Measurements from ENCODE around the gene GAS1. TPM values are rescaled to one million over a fixed set of nuclear protein-coding genes. Genes with fewer than 3 reads are reported as not detected.

The GAS1 gene
- total RNA-seq, 6 donors from 2014 or later: 5.5 to 25.6 (median 12.5) TPM

DNA sequence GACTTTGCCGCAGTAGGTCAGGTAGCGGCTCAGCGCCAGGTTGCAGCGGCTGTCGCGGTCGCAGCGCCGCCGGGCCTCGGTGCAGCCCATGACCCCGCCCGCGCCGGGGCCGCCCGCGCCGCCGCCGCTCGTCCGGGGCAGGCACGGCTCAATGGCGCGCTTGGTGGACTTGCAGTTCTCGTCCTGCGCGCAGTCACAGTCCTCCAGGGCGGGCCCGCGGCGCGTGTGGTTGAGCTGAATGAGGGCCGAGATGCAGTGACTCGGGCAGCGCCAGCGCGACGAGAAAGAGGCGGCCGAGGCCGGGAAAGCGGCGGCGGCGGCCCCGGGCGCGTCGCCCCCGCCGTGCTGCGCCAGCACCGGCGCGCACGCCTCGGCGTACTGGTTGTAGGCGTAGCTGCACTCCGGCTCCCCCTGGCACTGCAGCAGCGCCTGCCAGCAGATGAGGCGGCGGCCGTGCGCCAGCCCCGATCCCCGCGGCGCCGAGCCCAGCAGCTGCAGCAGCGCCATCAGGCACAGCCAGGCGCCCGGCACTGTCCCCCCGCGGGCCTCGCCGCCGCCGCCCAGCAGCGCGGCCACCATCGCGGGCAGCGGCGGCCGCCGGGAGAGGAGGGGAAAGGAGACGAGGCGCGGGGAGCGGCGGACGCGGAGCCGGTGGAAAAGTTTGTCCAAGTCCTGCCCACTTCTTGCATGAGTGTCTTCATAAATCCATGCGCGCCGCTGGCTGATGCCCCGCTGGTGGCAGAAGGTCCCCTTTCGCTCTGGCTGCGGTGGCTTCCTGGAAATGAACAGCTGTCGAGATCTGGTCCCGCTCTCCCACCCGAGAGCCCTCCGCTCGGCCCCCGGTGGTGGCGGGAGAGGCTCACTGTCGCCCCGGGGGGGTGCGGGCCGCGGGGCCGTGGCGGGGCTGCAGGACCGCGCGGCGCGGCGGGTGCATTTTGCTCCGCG, 833 bp downstream of the GAS1 start:
- peaks cover 0 to 24% (median 8%) of the 10 kb centered on the region in 4 donors for H3K27me3 ChIP-seq
- TF ChIP-seq, protein P1, sequence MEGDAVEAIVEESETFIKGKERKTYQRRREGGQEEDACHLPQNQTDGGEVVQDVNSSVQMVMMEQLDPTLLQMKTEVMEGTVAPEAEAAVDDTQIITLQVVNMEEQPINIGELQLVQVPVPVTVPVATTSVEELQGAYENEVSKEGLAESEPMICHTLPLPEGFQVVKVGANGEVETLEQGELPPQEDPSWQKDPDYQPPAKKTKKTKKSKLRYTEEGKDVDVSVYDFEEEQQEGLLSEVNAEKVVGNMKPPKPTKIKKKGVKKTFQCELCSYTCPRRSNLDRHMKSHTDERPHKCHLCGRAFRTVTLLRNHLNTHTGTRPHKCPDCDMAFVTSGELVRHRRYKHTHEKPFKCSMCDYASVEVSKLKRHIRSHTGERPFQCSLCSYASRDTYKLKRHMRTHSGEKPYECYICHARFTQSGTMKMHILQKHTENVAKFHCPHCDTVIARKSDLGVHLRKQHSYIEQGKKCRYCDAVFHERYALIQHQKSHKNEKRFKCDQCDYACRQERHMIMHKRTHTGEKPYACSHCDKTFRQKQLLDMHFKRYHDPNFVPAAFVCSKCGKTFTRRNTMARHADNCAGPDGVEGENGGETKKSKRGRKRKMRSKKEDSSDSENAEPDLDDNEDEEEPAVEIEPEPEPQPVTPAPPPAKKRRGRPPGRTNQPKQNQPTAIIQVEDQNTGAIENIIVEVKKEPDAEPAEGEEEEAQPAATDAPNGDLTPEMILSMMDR (IDR thresholded peaks at IDR 0.05): peak in 1 of 6 experiments; percentile 20
- TF ChIP-seq POLR2AphosphoS5 (IDR thresholded peaks at IDR 0.05) (no peak), POLR2A (IDR thresholded peaks at IDR 0.05) (peak in 1 of 4 donors; percentile 33)
- H3K4me3 ChIP-seq: peak overlapping the region; percentile 53 to 89 (median 74)
- DNase-seq: peak; percentile 26 to 93
- WGBS, 2 donors: 1% methylated on average over 57 of the region's 125 CpGs; no CpG with 5 or more reads in 1 of the 2 donors
- peak overlapping the region; percentile 77 to 86 (median 80) for H3K27ac ChIP-seq
- H3K36me3 ChIP-seq: no peaks in the 10 kb centered on the region
- ATAC-seq (ENCODE audit: low FRiP score in 2 of 2): peak in 1 of 2 donors; percentile 19
- H3K9me3 ChIP-seq: peaks cover 0 to 7% (median 0%) of the 10 kb centered on the region in 4 donors
- peaks cover 23 to 50% (median 28%) of the 10 kb centered on the region in 4 donors for H3K4me1 ChIP-seq

DNA sequence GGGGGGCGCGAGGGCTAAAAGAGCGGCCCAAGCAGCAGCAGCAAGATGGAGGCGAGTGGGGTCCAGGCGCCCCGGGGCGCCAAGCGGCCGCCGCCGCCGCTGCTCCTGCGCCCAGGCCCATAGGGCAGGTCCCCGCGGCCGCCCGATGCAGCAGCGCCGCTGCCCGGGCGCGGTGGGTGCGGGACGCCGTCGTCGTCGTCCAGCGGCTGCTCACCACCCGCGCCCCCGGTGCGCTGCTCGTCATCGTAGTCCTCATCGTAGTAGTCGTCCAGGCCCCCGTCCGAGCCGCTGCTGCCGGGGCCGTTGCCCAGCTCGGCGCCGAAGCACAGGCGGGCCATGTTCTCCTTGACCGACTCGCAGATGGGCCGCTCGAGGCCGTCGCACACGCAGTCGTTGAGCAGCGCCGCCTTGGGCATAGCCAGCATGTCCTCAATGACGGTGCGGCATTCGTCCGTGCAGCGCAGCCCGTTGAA, 1.5 kb downstream of the GAS1 start:
- 0 to 10% methylated on average over 3 to 23 of the region's 62 CpGs for WGBS, 2 donors
- peak in 1 of 2 donors; percentile 90 for DNase-seq
- Histone ChIP-seq H3K4me1 (peaks cover 23 to 50% (median 28%) of the 10 kb centered on the region in 4 donors), H3K4me3 (peak overlapping the region; percentile 53 to 89 (median 74)), H3K36me3 (no peaks in the 10 kb centered on the region), H3K27ac (peak overlapping the region; percentile 77 to 86 (median 80)), H3K27me3 (peaks cover 0 to 24% (median 8%) of the 10 kb centered on the region in 4 donors), H3K9me3 (peaks cover 0 to 3% (median 0%) of the 10 kb centered on the region in 4 donors)
- TF ChIP-seq, protein P1 (IDR thresholded peaks at IDR 0.05): peak in 3 of 6 experiments; percentile 8 to 37 (median 31)
- no peak for TF ChIP-seq EP300 (IDR thresholded peaks at IDR 0.05)
- ATAC-seq (ENCODE audit: low FRiP score in 2 of 2): no peak

DNA sequence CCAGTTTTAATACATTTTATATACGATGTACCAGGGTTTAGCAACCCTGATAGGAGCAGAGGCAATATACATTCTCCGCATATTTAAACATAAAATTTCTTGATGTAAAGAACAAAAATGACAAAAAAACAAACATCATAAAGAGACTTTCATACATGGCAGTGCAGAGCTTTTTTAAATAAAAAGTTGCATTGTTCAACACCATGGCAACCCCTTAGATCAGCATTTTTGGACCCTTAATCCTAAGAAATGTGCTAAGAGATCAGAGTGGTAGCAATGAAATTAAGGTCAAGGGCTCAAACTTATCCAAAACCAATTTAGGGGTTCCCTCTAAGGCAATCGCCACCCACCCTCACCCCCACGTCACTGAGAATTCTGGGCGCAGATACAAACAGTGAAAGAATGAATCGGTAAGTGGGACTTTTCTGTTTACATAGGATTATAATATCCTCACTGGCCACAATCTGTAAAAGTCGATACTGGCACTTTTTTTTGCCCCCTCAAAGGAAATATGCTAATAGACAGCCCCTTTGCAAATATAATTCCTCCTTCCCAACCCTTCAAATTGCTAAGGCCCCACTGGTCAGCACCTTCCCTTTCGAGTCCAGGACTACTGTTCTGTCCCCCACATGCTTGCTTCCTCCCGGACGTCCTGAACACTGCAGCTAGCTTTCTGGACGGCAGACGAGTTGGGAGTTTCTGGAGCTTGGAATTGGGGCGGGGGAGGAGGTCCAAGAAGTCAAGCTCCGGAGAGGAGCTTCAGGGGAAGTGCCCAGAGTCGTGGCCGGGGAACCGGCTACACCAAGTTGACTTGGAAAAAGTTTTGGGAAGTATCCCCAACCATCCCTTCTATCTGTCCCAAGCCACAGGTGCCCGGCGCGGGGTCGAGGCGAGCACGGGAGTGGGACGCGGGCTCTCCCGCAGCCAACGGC, 2.2 kb downstream of the GAS1 start:
- TF ChIP-seq POLR2AphosphoS5 (IDR thresholded peaks at IDR 0.05) (no peak), POLR2A (IDR thresholded peaks at IDR 0.05) (no peak), EP300 (IDR thresholded peaks at IDR 0.05) (no peak)
- TF ChIP-seq, protein P1 (IDR thresholded peaks at IDR 0.05): no peak
- WGBS, 2 donors: 19% methylated on average over 17 to 27 of the region's 27 CpGs
- Histone ChIP-seq H3K9me3 (no peaks in the 10 kb centered on the region), H3K4me3 (peak overlapping the region; percentile 41 to 89 (median 74)), H3K27ac (peak overlapping the region; percentile 77 to 86 (median 80)), H3K4me1 (peaks cover 23 to 50% (median 28%) of the 10 kb centered on the region in 4 donors), H3K36me3 (no peaks in the 10 kb centered on the region), H3K27me3 (peaks cover 0 to 24% (median 8%) of the 10 kb centered on the region in 4 donors)
- ATAC-seq (ENCODE audit: low FRiP score in 2 of 2) (no peak), DNase-seq (no peak)

DNA sequence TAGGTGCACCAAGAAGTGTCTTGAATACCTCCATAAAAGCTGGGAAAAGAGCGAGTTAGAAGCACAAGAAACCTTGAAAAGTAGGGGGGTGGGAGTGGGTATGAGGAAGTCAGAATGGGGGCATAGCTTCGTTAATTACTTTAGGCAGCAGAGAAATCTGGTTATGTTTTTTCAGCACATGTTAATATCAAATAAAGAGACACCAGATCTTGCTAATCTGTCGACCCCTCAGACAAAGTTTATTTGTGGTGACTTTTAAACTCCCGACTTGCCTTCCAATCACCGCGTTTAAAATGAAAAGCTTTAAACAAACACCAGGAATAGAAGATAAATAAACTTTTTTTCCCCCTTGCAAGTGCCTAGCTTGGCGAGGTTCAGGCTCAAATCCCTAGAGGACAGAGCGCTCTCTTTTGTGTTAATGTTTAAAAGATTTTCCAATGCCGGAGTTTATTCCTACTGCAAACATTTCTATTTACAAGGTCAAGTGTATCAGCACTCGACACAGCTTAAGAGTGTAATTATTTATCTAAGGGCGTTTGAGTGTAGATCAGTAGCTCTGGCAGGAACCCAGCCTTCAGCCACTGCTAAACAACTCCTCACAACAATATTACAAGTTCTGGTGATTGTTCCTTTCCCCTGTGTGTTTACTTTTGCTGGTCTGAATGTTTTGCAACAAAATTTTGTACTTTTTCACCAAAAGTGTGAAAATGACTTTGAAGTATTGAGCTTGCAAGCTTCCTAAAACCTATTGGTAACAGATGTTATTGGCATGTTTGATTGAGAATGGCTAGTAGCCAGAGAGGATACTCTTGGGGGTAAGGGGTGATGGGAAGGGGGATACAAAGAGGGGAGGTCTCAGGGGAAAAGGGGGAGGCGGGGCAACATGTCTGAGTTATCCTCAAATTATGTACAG, 3.8 kb downstream of the GAS1 start:
- Histone ChIP-seq H3K4me1 (peaks cover 23 to 44% (median 25%) of the 10 kb centered on the region in 4 donors), H3K9me3 (no peaks in the 10 kb centered on the region), H3K36me3 (no peaks in the 10 kb centered on the region), H3K27me3 (peaks cover 0 to 24% (median 8%) of the 10 kb centered on the region in 4 donors), H3K27ac (peak overlapping the region in 1 of 4 donors; percentile 86), H3K4me3 (no peak overlapping the region)
- 19 to 23% methylated on average over 12 of the region's 12 CpGs for WGBS, 2 donors
- DNase-seq: no peak
- no peak for TF ChIP-seq EP300 (IDR thresholded peaks at IDR 0.05)
- no peak for TF ChIP-seq POLR2AphosphoS5 (IDR thresholded peaks at IDR 0.05)
- TF ChIP-seq POLR2A (IDR thresholded peaks at IDR 0.05): no peak
- TF ChIP-seq, protein P1 (IDR thresholded peaks at IDR 0.05): no peak
- no peak for ATAC-seq (ENCODE audit: low FRiP score in 2 of 2)
